Memory B cell (primary cell): ENCODE measurements around the gene SPAG6.
"Not testable (repeated sequence)": the region's sequence is repeated elsewhere in the genome, so short reads cannot be mapped to it uniquely, and the experiment has no call there.

Experiments used
- ATAC-seq: fragments of 150-1000 bp; cut with Tn5 transposase; 2 replicates; pipeline ENCODE4 v1.10.0; 2021; ENCODE audit warnings: low read depth, mild to moderate bottlenecking, moderate library complexity
- DNase-seq, 2 donors: peaks; one replicate each; pipeline ENCODE4 v3.0.0; 2022; ENCODE audit warnings: low spot score in 2 of 2
- H3K27ac Mint-ChIP-seq: one replicate; pipeline ENCODE4 v1.8.0; 2022; ENCODE audit warnings: mild to moderate bottlenecking, moderate library complexity, mixed read lengths
- H3K27me3 Mint-ChIP-seq: one replicate; pipeline ENCODE4 v1.8.0; 2022; ENCODE audit warnings: mixed read lengths
- H3K36me3 Mint-ChIP-seq: one replicate; pipeline ENCODE4 v1.8.0; 2022; ENCODE audit warnings: mild to moderate bottlenecking, mixed read lengths
- H3K4me1 Mint-ChIP-seq: one replicate; pipeline ENCODE4 v1.8.0; 2022; ENCODE audit warnings: mixed read lengths
- H3K4me3 Mint-ChIP-seq: one replicate; pipeline ENCODE4 v1.8.0; 2022; ENCODE audit warnings: mild to moderate bottlenecking, moderate library complexity, mixed read lengths
- H3K9me3 Mint-ChIP-seq: one replicate; pipeline ENCODE4 v1.8.0; 2022; ENCODE audit warnings: mixed read lengths

The SPAG6 gene

GRCh38 chr10:22396195-22396594 lies 50.9 kb downstream of the SPAG6 start:
- not testable (repeated sequence) for DNase-seq, H3K4me1 Mint-ChIP-seq, H3K27me3 Mint-ChIP-seq, ATAC-seq, H3K36me3 Mint-ChIP-seq, H3K4me3 Mint-ChIP-seq, H3K9me3 Mint-ChIP-seq, H3K27ac Mint-ChIP-seq

GRCh38 chr10:22406916-22407315 lies 61.6 kb downstream of the SPAG6 start:
- DNase-seq, H3K4me1 Mint-ChIP-seq, H3K27ac Mint-ChIP-seq, H3K9me3 Mint-ChIP-seq, H3K4me3 Mint-ChIP-seq, ATAC-seq, H3K36me3 Mint-ChIP-seq: not testable (repeated sequence)
- peaks cover 11% of the 10 kb centered on the region for H3K27me3 Mint-ChIP-seq

GRCh38 chr10:22410394-22410793 lies 65.1 kb downstream of the SPAG6 start:
- H3K36me3 Mint-ChIP-seq: peaks cover 4% of the 10 kb centered on the region
- DNase-seq (no peak), ATAC-seq (no peak)
- no peak overlapping the region for H3K27ac Mint-ChIP-seq
- H3K4me3 Mint-ChIP-seq: no peak overlapping the region
- no peaks in the 10 kb centered on the region for H3K4me1 Mint-ChIP-seq
- H3K27me3 Mint-ChIP-seq: peaks cover 11% of the 10 kb centered on the region
- peaks cover 6% of the 10 kb centered on the region for H3K9me3 Mint-ChIP-seq

GRCh38 chr10:22410846-22411245 lies 65.5 kb downstream of the SPAG6 start:
- Mint-ChIP-seq H3K27me3 (peaks cover 11% of the 10 kb centered on the region), H3K27ac (no peak overlapping the region), H3K9me3 (peaks cover 5% of the 10 kb centered on the region), H3K36me3 (peaks cover 4% of the 10 kb centered on the region), H3K4me1 (no peaks in the 10 kb centered on the region), H3K4me3 (no peak overlapping the region)
- no peak for DNase-seq
- ATAC-seq: no peak

GRCh38 chr10:22414146-22414545 lies 68.8 kb downstream of the SPAG6 start:
- Mint-ChIP-seq H3K4me3 (no peak overlapping the region), H3K9me3 (no peaks in the 10 kb centered on the region), H3K36me3 (no peaks in the 10 kb centered on the region), H3K27me3 (peaks cover 7% of the 10 kb centered on the region), H3K4me1 (no peaks in the 10 kb centered on the region), H3K27ac (no peak overlapping the region)
- DNase-seq (no peak), ATAC-seq (no peak)

GRCh38 chr10:22415072-22415471 lies 69.8 kb downstream of the SPAG6 start:
- peaks cover 5% of the 10 kb centered on the region for H3K27me3 Mint-ChIP-seq
- ATAC-seq (no peak), DNase-seq (no peak)
- no peak overlapping the region for H3K4me3 Mint-ChIP-seq
- H3K9me3 Mint-ChIP-seq: no peaks in the 10 kb centered on the region
- no peaks in the 10 kb centered on the region for H3K4me1 Mint-ChIP-seq
- no peaks in the 10 kb centered on the region for H3K36me3 Mint-ChIP-seq
- no peak overlapping the region for H3K27ac Mint-ChIP-seq

- Mint-ChIP-seq H3K27ac (no peak overlapping the region), H3K4me1 (peaks cover 2% of the 10 kb centered on the region), H3K9me3 (no peaks in the 10 kb centered on the region), H3K36me3 (no peaks in the 10 kb centered on the region), H3K27me3 (no peaks in the 10 kb centered on the region), H3K4me3 (no peak overlapping the region)
- ATAC-seq (no peak), DNase-seq (no peak)
Observed at GRCh38 chr10:22417736-22418268, 72.5 kb downstream of the SPAG6 start.

GRCh38 chr10:22420787-22421517 lies 75.7 kb downstream of the SPAG6 start:
- DNase-seq: no peak
- peak; percentile 62 for ATAC-seq
- H3K9me3 Mint-ChIP-seq: no peaks in the 10 kb centered on the region
- H3K4me1 Mint-ChIP-seq: peaks cover 2% of the 10 kb centered on the region
- H3K27me3 Mint-ChIP-seq: no peaks in the 10 kb centered on the region
- no peaks in the 10 kb centered on the region for H3K36me3 Mint-ChIP-seq
- H3K27ac Mint-ChIP-seq: peak overlapping the region; percentile 58
- H3K4me3 Mint-ChIP-seq: no peak overlapping the region

- ATAC-seq: no peak
- no peak overlapping the region for H3K27ac Mint-ChIP-seq
- no peak overlapping the region for H3K4me3 Mint-ChIP-seq
- DNase-seq: no peak
- peaks cover 8% of the 10 kb centered on the region for H3K27me3 Mint-ChIP-seq
- H3K4me1 Mint-ChIP-seq: peaks cover 8% of the 10 kb centered on the region
- H3K9me3 Mint-ChIP-seq: no peaks in the 10 kb centered on the region
- no peaks in the 10 kb centered on the region for H3K36me3 Mint-ChIP-seq
Observed at GRCh38 chr10:22426653-22427052, 81.4 kb downstream of the SPAG6 start.

- Mint-ChIP-seq H3K27ac (no peak overlapping the region), H3K9me3 (no peaks in the 10 kb centered on the region), H3K4me1 (peaks cover 8% of the 10 kb centered on the region), H3K36me3 (no peaks in the 10 kb centered on the region), H3K27me3 (peaks cover 8% of the 10 kb centered on the region), H3K4me3 (no peak overlapping the region)
- DNase-seq (no peak), ATAC-seq (no peak)
Observed at GRCh38 chr10:22427101-22427500, 81.8 kb downstream of the SPAG6 start.

- peaks cover 8% of the 10 kb centered on the region for H3K27me3 Mint-ChIP-seq
- H3K27ac Mint-ChIP-seq: no peak overlapping the region
- DNase-seq: no peak
- no peaks in the 10 kb centered on the region for H3K36me3 Mint-ChIP-seq
- no peak for ATAC-seq
- no peak overlapping the region for H3K4me3 Mint-ChIP-seq
- H3K9me3 Mint-ChIP-seq: no peaks in the 10 kb centered on the region
- peaks cover 8% of the 10 kb centered on the region for H3K4me1 Mint-ChIP-seq
Observed at GRCh38 chr10:22427890-22428571, 82.7 kb downstream of the SPAG6 start.

- Mint-ChIP-seq H3K4me1 (peaks cover 8% of the 10 kb centered on the region), H3K9me3 (no peaks in the 10 kb centered on the region), H3K4me3 (no peak overlapping the region), H3K27ac (no peak overlapping the region), H3K36me3 (no peaks in the 10 kb centered on the region), H3K27me3 (peaks cover 8% of the 10 kb centered on the region)
- no peak for ATAC-seq
- DNase-seq: no peak
Observed at GRCh38 chr10:22429146-22429545, 83.8 kb downstream of the SPAG6 start.

- no peak for DNase-seq
- H3K27ac Mint-ChIP-seq: no peak overlapping the region
- peaks cover 8% of the 10 kb centered on the region for H3K27me3 Mint-ChIP-seq
- H3K36me3 Mint-ChIP-seq: no peaks in the 10 kb centered on the region
- ATAC-seq: no peak
- peaks cover 10% of the 10 kb centered on the region for H3K4me1 Mint-ChIP-seq
- no peaks in the 10 kb centered on the region for H3K9me3 Mint-ChIP-seq
- H3K4me3 Mint-ChIP-seq: no peak overlapping the region
Observed at GRCh38 chr10:22429981-22430421, 84.7 kb downstream of the SPAG6 start.

GRCh38 chr10:22433875-22434274 lies 88.6 kb downstream of the SPAG6 start:
- ATAC-seq (no peak), DNase-seq (no peak)
- peaks cover 22% of the 10 kb centered on the region for H3K4me1 Mint-ChIP-seq
- H3K9me3 Mint-ChIP-seq: peaks cover 2% of the 10 kb centered on the region
- no peak overlapping the region for H3K4me3 Mint-ChIP-seq
- H3K36me3 Mint-ChIP-seq: no peaks in the 10 kb centered on the region
- no peak overlapping the region for H3K27ac Mint-ChIP-seq
- peaks cover 5% of the 10 kb centered on the region for H3K27me3 Mint-ChIP-seq
